GM12878 (cell line): Measurements from ENCODE around the gene GAB3. TPM values are rescaled to one million over a fixed set of nuclear protein-coding genes. Genes with fewer than 3 reads are reported as not detected.

Experiments used
- ATAC-seq: fragments of 200-7000 bp; cut with Tn5 transposase; 3 replicates; pipeline ENCODE4 v1.9.1; 2020; ENCODE audit warnings: mild to moderate bottlenecking, moderate library complexity
- BruUV-seq: library from RNA; stranded (reverse); fragments of 400-500 nt; replicated peaks from 2 replicates; lab custom pipeline; 2021; lab: Mats Ljungman, UMichigan
- CTCF ChIA-PET: fragments of 300-600 bp; sonication (Branson Sonifier 250); formaldehyde crosslinking; extraction: SDS; loops from one replicate; lab custom pipeline; 2021; ENCODE audit warnings: inconsistent platforms; lab: Yijun Ruan, JAX
- POLR2A ChIA-PET: fragments of 350-600 bp; formaldehyde crosslinking; extraction: SDS; loops from one replicate; lab custom pipeline; 2021; ENCODE audit warnings: inconsistent platforms; lab: Charles Lee
- RAD21 ChIA-PET: fragments of 300-600 bp; sonication (Branson Sonifier 250); formaldehyde crosslinking; loops from one replicate; lab custom pipeline; 2023; ENCODE audit warnings: antibody characterized with exemption; ENCODE audit not compliant: unreplicated experiment; lab: Charles Lee
- SMC1A ChIA-PET: fragments of 300-600 bp; sonication (Branson Sonifier 250); formaldehyde crosslinking; loops from one replicate; lab custom pipeline; 2023; ENCODE audit not compliant: unreplicated experiment, uncharacterized antibody; lab: Charles Lee
- DNase-seq: peaks from one replicate; pipeline ENCODE4 v3.0.0-alpha.2; 2011; ENCODE audit warnings: low read depth, low spot score
- FAIRE-seq: peaks from 3 replicates; lab custom pipeline; 2011; peaks lifted over from hg19 to GRCh38; lab: Jason Lieb, UNC
- H2AFZ ChIP-seq: 2 replicates; pipeline ENCODE4 v1.6.0; 2011; ENCODE audit warnings: low read depth, low read length, control low read depth; ENCODE audit not compliant: control insufficient read depth
- H3K27ac ChIP-seq: 2 replicates; pipeline ENCODE4 v1.5.1; 2011; ENCODE audit warnings: control low read depth; ENCODE audit not compliant: control insufficient read depth, insufficient read depth
- H3K27me3 ChIP-seq, 2 experiments: replicated peaks in 1 of 2; 2 replicates each; pipeline versions ENCODE4 v1.6.0 to v1.6.1; 2011; ENCODE audit warnings: low read length in 1 of 2; ENCODE audit not compliant: control insufficient read depth in 2 of 2, insufficient read depth in 2 of 2
- H3K36me3 ChIP-seq, 2 experiments: 2 replicates each; pipeline ENCODE4 v1.5.1; 2011; ENCODE audit warnings: low read length in 1 of 2; ENCODE audit not compliant: control insufficient read depth in 2 of 2, insufficient read depth in 2 of 2
- H3K4me1 ChIP-seq: 2 replicates; pipeline ENCODE4 v1.6.1; 2011; ENCODE audit warnings: mild to moderate bottlenecking, low read length, moderate library complexity, mixed read lengths; ENCODE audit not compliant: control insufficient read depth, insufficient read depth
- H3K4me2 ChIP-seq: 2 replicates; pipeline ENCODE4 v1.6.0; 2011; ENCODE audit warnings: control low read depth; ENCODE audit not compliant: control insufficient read depth, insufficient read depth
- H3K4me3 ChIP-seq: fragments of 200-600 bp; sonication (generic); 2 replicates; pipeline ENCODE4 v1.5.1; 2016
- H3K79me2 ChIP-seq: 2 replicates; pipeline ENCODE4 v1.6.0; 2011; ENCODE audit warnings: low read length; ENCODE audit not compliant: control insufficient read depth, insufficient read depth
- H3K9ac ChIP-seq: 2 replicates; pipeline ENCODE4 v1.8.0; 2011; ENCODE audit warnings: low read length, control low read depth, mixed read lengths; ENCODE audit not compliant: control insufficient read depth, insufficient read depth
- H3K9me3 ChIP-seq: replicated peaks from 3 replicates; pipeline ENCODE4 v1.5.1; 2011; ENCODE audit warnings: mild to moderate bottlenecking, low read length; ENCODE audit not compliant: control insufficient read depth, insufficient read depth
- H4K20me1 ChIP-seq: 2 replicates; pipeline ENCODE4 v1.6.0; 2011; ENCODE audit not compliant: control insufficient read depth, insufficient read depth
- ATF2 ChIP-seq: IDR thresholded peaks from 2 replicates; pipeline ENCODE4 v1.6.1; 2012; ENCODE audit warnings: low read length, inconsistent platforms
- CUX1 ChIP-seq: IDR thresholded peaks from 2 replicates; pipeline ENCODE4 v1.6.1; 2012; ENCODE audit warnings: improper control_type of control experiment, low read depth, low read length; ENCODE audit not compliant: insufficient replicate concordance
- E2F8 ChIP-seq: fragments of 450-650 bp; IDR thresholded peaks from 2 replicates; pipeline ENCODE4 v1.6.1; 2018; ENCODE audit warnings: mild to moderate bottlenecking, low read depth, moderate library complexity; ENCODE audit not compliant: partially characterized antibody
- GABPA ChIP-seq: IDR thresholded peaks from 2 replicates; pipeline ENCODE4 v1.6.1; 2014; ENCODE audit warnings: antibody characterized with exemption, low read depth, mild to moderate bottlenecking, inconsistent platforms
- MTA2 ChIP-seq: fragments of 450-650 bp; IDR thresholded peaks from 2 replicates; pipeline ENCODE4 v1.6.1; 2016; ENCODE audit warnings: low read depth, mild to moderate bottlenecking, moderate library complexity
- POLR2AphosphoS5 ChIP-seq: IDR thresholded peaks from 2 replicates; pipeline ENCODE4 v1.6.1; 2011; ENCODE audit warnings: mild to moderate bottlenecking, low read length, inconsistent platforms
- TAF1 ChIP-seq: IDR thresholded peaks from 2 replicates; pipeline ENCODE4 v1.6.1; 2011; ENCODE audit warnings: mild to moderate bottlenecking, low read depth, low read length, borderline replicate concordance
- TCF7 ChIP-seq: IDR thresholded peaks from 2 replicates; pipeline ENCODE4 v1.6.1; 2014; ENCODE audit warnings: antibody characterized with exemption, borderline replicate concordance
- ZNF384 ChIP-seq: IDR thresholded peaks from 2 replicates; pipeline ENCODE4 v1.6.1; 2012; ENCODE audit warnings: low read depth, mild to moderate bottlenecking, low read length, improper control_type of control experiment, borderline replicate concordance
- ZNF687 ChIP-seq: fragments of 450-650 bp; IDR thresholded peaks from 2 replicates; pipeline ENCODE4 v1.6.1; 2017; ENCODE audit warnings: mild to moderate bottlenecking, moderate library complexity
- WGBS: methylation state at CpG from one replicate; pipeline ENCODE4 v1.1.6; 2016; ENCODE audit warnings: low lambda C conversion rate; ENCODE audit not compliant: insufficient replicate concordance, insufficient coverage; ENCODE audit errors: missing lambda C conversion rate; 5-methylcytosine and 5-hydroxymethylcytosine counted together
- in situ Hi-C: fragments of 300-500 bp; cut with MboI; formaldehyde crosslinking; loops from 9 replicates; pipeline ENCODE4 v1.14.3; 2018; ENCODE audit warnings: mixed read lengths
- intact Hi-C: fragments of 100-400 bp; cut with micrococcal nuclease; formaldehyde crosslinking; loops from one replicate; pipeline ENCODE4 v1.14.2; 2022; ENCODE audit not compliant: unreplicated experiment
- polyA plus RNA-seq, 11 experiments: library from polyadenylated mRNA; depleted of rRNA in 4 of 11; unstranded in 6 of 11; stranded (reverse) in 5 of 11; fragments of >200 nt; fragmentation: Nextera tagmentation in 4 of 11; fragmentation: Illumina TruSeq in 1 of 11; extraction: Ambion mirVana in 4 of 11; extraction: Trizol in 1 of 11; gene quantifications; 1 replicate in 1 of 11; 2 replicates in 10 of 11; pipeline versions ENCODE4 v1.2.1 to v1.2.3, GENCODE V29; 2011 to 2016; ENCODE audit warnings: inconsistent platforms in 2 of 11, missing spikeins in 2 of 11, low read depth in 1 of 11
- total RNA-seq, 4 experiments: library from RNA; depleted of rRNA in 3 of 4; stranded (reverse); fragments of >200 nt in 3 of 4; fragmentation: Illumina TruSeq in 1 of 4; extraction: Trizol in 1 of 4; gene quantifications; 2 replicates each; pipeline versions ENCODE4 v1.2.1 to v1.2.3, GENCODE V29; 2013 to 2021

The GAB3 gene
- total and polyA plus RNA-seq, 10 of the 15 experiments (the other 5 are each of a cell fraction or from before 2014, with no cell fraction given) = 0.10 to 2.0 (median 0.85) TPM

- ATAC-seq = no peak
- DNase-seq = no peak
- in situ Hi-C loops (loop anchor here (25.0 kb wide), 1 partner anchor 141 kb away; the partner anchor contains the start of gene CTAG1A), intact Hi-C loops (no loop called here)
- Histone ChIP-seq H3K36me3 (no peaks in the 10 kb centered on the region), H3K27me3 (no peaks in the 10 kb centered on the region), H3K4me3 (no peak overlapping the region), H3K79me2 (no peaks in the 10 kb centered on the region), H3K27ac (no peak overlapping the region), H3K9me3 (no peaks in the 10 kb centered on the region), H3K4me2 (no peak overlapping the region), H3K4me1 (peaks cover 8% of the 10 kb centered on the region), H2AFZ (no peak overlapping the region), H4K20me1 (no peaks in the 10 kb centered on the region), H3K9ac (no peak overlapping the region)
- BruUV-seq = no TSS peak
- RAD21 ChIA-PET = no interaction called here
- 46% methylated on average over 3 of the region's 3 CpGs for WGBS
- SMC1A ChIA-PET = interaction anchor here (1.1 kb wide), 1 partner anchor 9 kb away, joined by 3 read pairs; no protein-coding TSS in a partner anchor
- CTCF ChIA-PET = interaction anchor here (1.4 kb wide), 1 partner anchor 21 kb away, joined by 3 read pairs; no protein-coding TSS in a partner anchor
- FAIRE-seq = no peak
- POLR2A ChIA-PET = no interaction called here
- TF ChIP-seq GABPA (no peak), ZNF687 (no peak), E2F8 (no peak), TAF1 (no peak), TCF7 (no peak), MTA2 (no peak), CUX1 (no peak), POLR2AphosphoS5 (no peak), ATF2 (no peak), ZNF384 (no peak)
These were observed 23.0 kb downstream of the GAB3 start for GRCh38 chrX:154727871-154728270.
